DOHH2 (cell line): ENCODE measurements around the gene PHYH.

Source experiments
- H3F3A ChIP-seq: fragments of 200-600 bp; sonication (generic), shearing (Covaris generic); 2 replicates; pipeline ENCODE4 v1.6.0; 2016; ENCODE audit warnings: antibody characterized with exemption, mild to moderate bottlenecking; ENCODE audit not compliant: control insufficient read depth, insufficient read depth
- H3K27ac ChIP-seq: fragments of 200-600 bp; sonication (generic); 2 replicates; pipeline ENCODE4 v1.5.1; 2014; ENCODE audit warnings: low read depth, mild to moderate bottlenecking, low read length, moderate library complexity
- H3K27me3 ChIP-seq: fragments of 200-600 bp; sonication (generic); 2 replicates; pipeline ENCODE4 v1.6.1; 2014; ENCODE audit warnings: mild to moderate bottlenecking, low read length, mixed read lengths; ENCODE audit not compliant: control insufficient read depth
- H3K36me3 ChIP-seq: fragments of 200-600 bp; sonication (generic); 2 replicates; pipeline ENCODE4 v1.6.1; 2014; ENCODE audit warnings: mild to moderate bottlenecking, low read length, moderate library complexity, mixed read lengths; ENCODE audit not compliant: control insufficient read depth
- H3K4me1 ChIP-seq: fragments of 200-600 bp; sonication (generic); 2 replicates; pipeline ENCODE4 v1.6.1; 2014; ENCODE audit warnings: mild to moderate bottlenecking, low read length, mixed read lengths; ENCODE audit not compliant: control insufficient read depth
- H3K4me2 ChIP-seq: fragments of 200-600 bp; sonication (generic); 2 replicates; pipeline ENCODE4 v1.6.0; 2014; ENCODE audit warnings: mild to moderate bottlenecking, low read length, moderate library complexity
- H3K4me3 ChIP-seq: fragments of 200-600 bp; sonication (generic); 2 replicates; pipeline ENCODE4 v1.5.1; 2014; ENCODE audit warnings: mild to moderate bottlenecking, low read length, mixed read lengths
- H3K79me2 ChIP-seq: fragments of 200-600 bp; sonication (generic); 2 replicates; pipeline ENCODE4 v1.6.1; 2014; ENCODE audit warnings: mild to moderate bottlenecking, low read length, mixed read lengths; ENCODE audit not compliant: control insufficient read depth
- H3K9me2 ChIP-seq: fragments of 200-600 bp; sonication (generic); replicated peaks from 2 replicates; pipeline ENCODE4 v1.6.1; 2014; ENCODE audit warnings: mild to moderate bottlenecking, low read length, mixed read lengths; ENCODE audit not compliant: control insufficient read depth
- H3K9me3 ChIP-seq: fragments of 200-600 bp; sonication (generic); 2 replicates; pipeline ENCODE4 v1.6.1; 2014; ENCODE audit warnings: antibody characterized with exemption, low read length, mixed read lengths; ENCODE audit not compliant: control insufficient read depth, insufficient read depth
- H4K20me1 ChIP-seq: fragments of 200-600 bp; sonication (generic); 2 replicates; pipeline ENCODE4 v1.6.0; 2014; ENCODE audit warnings: low read depth, mild to moderate bottlenecking, antibody characterized with exemption, low read length, moderate library complexity; ENCODE audit not compliant: control insufficient read depth, insufficient read depth
- EZH2phosphoT487 ChIP-seq: fragments of 200-600 bp; sonication (generic); IDR thresholded peaks from 2 replicates; pipeline ENCODE4 v1.6.1; 2017; ENCODE audit warnings: borderline replicate concordance, mild to moderate bottlenecking, antibody characterized with exemption, low read length, moderate library complexity, mixed read lengths
- TF ChIP-seq, protein P1 (sequence below): fragments of 200-600 bp; sonication (generic); IDR thresholded peaks from one replicate; pipeline ENCODE4 v1.5.1; 2014; ENCODE audit warnings: antibody characterized with exemption, mild to moderate bottlenecking, low read depth, low read length; ENCODE audit not compliant: poor library complexity, severe bottlenecking

PHYH gene

DNA sequence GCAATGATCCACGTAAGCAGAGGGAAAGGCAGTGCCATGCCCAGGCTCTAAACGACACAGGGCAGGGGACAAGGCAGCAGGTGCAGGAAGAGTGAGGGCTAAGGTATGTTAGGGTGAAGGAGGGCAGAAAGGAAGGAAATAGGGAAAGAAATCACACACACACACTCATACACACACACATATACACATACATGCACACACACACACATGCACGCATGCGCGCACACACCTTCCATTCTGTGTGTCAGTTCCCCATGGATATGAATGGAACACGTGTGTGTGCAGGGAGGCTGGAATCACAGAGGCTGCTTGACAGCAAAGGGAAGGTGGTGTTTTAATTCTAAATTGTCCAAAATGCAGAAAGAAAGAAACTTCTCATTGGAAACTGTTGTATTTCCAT, 6.2 kb upstream of the PHYH start:
- H3K4me2 ChIP-seq = peak overlapping the region; percentile 32; the same call in 1 of the 2 replicates
- no peaks in the 10 kb centered on the region for H3K9me3 ChIP-seq
- TF ChIP-seq, protein P1, sequence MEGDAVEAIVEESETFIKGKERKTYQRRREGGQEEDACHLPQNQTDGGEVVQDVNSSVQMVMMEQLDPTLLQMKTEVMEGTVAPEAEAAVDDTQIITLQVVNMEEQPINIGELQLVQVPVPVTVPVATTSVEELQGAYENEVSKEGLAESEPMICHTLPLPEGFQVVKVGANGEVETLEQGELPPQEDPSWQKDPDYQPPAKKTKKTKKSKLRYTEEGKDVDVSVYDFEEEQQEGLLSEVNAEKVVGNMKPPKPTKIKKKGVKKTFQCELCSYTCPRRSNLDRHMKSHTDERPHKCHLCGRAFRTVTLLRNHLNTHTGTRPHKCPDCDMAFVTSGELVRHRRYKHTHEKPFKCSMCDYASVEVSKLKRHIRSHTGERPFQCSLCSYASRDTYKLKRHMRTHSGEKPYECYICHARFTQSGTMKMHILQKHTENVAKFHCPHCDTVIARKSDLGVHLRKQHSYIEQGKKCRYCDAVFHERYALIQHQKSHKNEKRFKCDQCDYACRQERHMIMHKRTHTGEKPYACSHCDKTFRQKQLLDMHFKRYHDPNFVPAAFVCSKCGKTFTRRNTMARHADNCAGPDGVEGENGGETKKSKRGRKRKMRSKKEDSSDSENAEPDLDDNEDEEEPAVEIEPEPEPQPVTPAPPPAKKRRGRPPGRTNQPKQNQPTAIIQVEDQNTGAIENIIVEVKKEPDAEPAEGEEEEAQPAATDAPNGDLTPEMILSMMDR = no peak
- TF ChIP-seq EZH2phosphoT487 = no peak

DNA sequence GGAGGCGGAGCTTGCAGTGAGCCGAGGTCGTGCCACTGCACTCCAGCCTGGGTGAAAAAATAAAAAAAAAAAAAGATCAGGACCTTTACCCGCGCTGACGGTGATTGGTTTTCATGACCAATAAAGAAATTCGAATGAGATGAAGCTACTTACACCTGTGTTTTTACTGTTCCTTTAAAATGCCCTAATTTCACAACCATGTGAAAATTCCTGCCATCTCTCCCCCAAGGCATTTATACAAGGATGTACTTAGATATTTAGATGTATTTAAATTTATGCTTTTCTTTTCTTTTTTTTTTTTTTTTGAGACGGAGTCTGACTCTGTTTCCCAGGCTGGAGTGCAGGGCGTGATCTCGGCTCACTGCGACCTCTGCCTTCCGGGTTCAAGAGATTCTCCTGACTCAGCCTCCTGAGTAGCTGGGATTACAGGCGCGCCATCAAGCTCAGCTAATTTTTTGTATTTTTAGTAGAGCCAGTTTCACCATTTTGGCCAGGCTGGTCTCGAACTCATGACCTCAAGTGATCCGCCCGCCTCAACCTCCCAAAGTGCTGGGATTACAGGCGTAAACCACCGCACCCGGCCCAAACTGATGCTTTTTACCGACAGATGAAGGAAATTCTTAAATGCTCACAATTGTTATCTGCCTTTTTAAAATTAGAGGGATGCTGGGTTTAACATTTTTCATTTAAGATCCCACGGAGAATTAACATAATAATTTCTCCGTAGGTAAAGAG, 3.1 kb upstream of the PHYH start:
- Histone ChIP-seq H3K4me3 (peak overlapping the region; percentile 78), H3K27ac (peak overlapping the region; percentile 74; the same call in 1 of the 2 replicates), H3K36me3 (no peaks in the 10 kb centered on the region), H4K20me1 (no peaks in the 10 kb centered on the region), H3K9me3 (no peaks in the 10 kb centered on the region), H3F3A (peaks cover 8% of the 10 kb centered on the region; the same call in 1 of the 2 replicates), H3K27me3 (no peaks in the 10 kb centered on the region), H3K79me2 (0 out of 2 replicates have a peak, but pooled peaks cover 3% of the 10 kb centered on the region), H3K4me1 (peaks cover 53% of the 10 kb centered on the region), H3K9me2 (no peaks in the 10 kb centered on the region), H3K4me2 (peak overlapping the region; percentile 73)
- TF ChIP-seq, protein P1 = no peak
- TF ChIP-seq EZH2phosphoT487 = no peak

More for the DNA sequence above, 6.2 kb upstream of the PHYH start:
- Histone ChIP-seq H3K36me3 (no peaks in the 10 kb centered on the region), H3K9me2 (no peaks in the 10 kb centered on the region), H3K79me2 (no peaks in the 10 kb centered on the region), H3K27me3 (no peaks in the 10 kb centered on the region), H3K27ac (no peak overlapping the region), H3K4me3 (no peak overlapping the region), H4K20me1 (no peaks in the 10 kb centered on the region), H3F3A (peaks cover 7% of the 10 kb centered on the region; the same call in 1 of the 2 replicates), H3K4me1 (peaks cover 39% of the 10 kb centered on the region)

DNA sequence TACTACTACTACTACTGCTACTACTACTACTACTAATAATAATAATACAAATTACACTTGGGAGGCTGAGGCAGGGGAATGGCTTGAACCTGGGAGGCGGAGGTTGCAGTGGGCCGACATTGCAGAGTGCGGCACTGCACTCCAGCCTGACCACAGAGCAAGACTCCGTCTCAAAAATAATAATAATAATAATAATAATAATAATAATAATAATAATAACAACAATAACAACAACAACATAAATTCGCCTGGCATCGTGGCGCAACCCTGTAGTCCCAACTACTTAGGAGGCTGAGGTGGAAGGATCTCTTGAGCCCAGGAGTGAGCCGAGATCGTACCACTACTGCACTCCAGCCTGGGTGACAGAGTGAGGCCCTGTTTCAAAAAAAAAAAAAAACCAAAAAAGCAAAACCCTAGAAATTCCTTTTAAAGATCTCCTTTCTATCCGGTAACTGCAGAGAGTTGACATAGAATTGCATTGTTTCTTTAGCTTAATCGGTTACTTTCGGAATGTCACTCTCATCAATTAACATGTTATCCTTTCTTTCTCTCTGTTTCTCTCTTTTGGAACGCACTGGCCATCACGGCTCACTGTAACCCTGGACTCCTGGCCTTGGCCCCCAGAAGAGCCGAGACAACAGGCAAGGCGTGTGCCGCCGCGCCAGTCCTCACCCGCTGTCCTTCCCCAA, 972 bp downstream of the PHYH start:
- no peaks in the 10 kb centered on the region for H3K27me3 ChIP-seq
- H3K9me2 ChIP-seq = no peaks in the 10 kb centered on the region
- H3K27ac ChIP-seq = no peak overlapping the region
- peaks cover 32% of the 10 kb centered on the region for H3K4me1 ChIP-seq
- no peaks in the 10 kb centered on the region for H3K9me3 ChIP-seq
- H4K20me1 ChIP-seq = no peaks in the 10 kb centered on the region
- TF ChIP-seq, protein P1 = no peak
- TF ChIP-seq EZH2phosphoT487 = no peak
- H3K36me3 ChIP-seq = peaks cover 4% of the 10 kb centered on the region; the same call in 1 of the 2 replicates
- 0 out of 2 replicates have a peak, but pooled peaks cover 3% of the 10 kb centered on the region for H3K79me2 ChIP-seq
- peak overlapping the region; percentile 88 for H3K4me2 ChIP-seq
- peak overlapping the region; percentile 65 for H3K4me3 ChIP-seq
- peaks cover 12% of the 10 kb centered on the region; the same call in 1 of the 2 replicates for H3F3A ChIP-seq
